Raji (cell line): Measurements from ENCODE around the gene WNK2.

ENCODE experiments used
- POLR2A ChIP-seq: IDR thresholded peaks from 2 replicates; pipeline ENCODE4 v1.6.1; 2011; ENCODE audit warnings: low read depth, low read length, control low read depth; ENCODE audit not compliant: insufficient read depth

WNK2 gene

DNA sequence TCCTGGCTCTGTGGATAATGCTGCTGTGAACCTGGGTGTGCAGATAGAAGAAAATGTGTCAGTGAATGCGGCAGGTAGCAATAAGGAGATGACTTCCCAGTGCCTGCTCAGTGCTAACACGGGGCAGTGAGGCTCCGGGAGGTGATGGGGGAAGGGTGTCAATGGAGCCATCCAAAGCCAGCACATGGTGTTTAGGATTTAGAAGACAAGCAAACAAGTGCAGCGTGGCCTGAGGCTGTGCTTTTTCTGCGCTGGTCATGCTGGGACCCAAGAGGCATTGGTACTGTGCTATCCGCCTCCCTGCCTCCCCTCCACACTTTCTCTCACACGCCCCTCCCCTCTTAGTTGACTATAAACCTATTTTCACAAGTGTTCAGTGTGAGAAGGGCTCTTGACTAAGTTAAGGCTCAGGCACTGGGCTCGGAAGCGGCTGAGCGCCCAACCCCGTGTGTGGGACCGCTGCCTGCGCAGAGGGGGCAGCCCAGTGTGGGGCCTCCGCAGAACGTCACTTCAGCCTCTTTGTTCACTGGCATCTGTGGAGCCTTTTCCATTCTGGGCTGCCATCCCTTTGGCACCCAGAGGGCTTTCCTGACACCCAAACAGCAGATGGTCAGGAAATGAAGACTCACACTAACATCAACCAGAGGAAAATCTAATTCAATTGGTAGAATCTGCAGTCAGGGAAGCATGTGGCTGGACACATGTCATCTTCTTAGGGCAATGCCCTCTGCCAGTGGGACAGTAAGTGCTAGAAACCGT, 28.0 kb upstream of the WNK2 start:
- TF ChIP-seq POLR2A = no peak

GRCh38 chr9:93156475-93157008, 27.4 kb upstream of the WNK2 start:
- no peak for TF ChIP-seq POLR2A

DNA sequence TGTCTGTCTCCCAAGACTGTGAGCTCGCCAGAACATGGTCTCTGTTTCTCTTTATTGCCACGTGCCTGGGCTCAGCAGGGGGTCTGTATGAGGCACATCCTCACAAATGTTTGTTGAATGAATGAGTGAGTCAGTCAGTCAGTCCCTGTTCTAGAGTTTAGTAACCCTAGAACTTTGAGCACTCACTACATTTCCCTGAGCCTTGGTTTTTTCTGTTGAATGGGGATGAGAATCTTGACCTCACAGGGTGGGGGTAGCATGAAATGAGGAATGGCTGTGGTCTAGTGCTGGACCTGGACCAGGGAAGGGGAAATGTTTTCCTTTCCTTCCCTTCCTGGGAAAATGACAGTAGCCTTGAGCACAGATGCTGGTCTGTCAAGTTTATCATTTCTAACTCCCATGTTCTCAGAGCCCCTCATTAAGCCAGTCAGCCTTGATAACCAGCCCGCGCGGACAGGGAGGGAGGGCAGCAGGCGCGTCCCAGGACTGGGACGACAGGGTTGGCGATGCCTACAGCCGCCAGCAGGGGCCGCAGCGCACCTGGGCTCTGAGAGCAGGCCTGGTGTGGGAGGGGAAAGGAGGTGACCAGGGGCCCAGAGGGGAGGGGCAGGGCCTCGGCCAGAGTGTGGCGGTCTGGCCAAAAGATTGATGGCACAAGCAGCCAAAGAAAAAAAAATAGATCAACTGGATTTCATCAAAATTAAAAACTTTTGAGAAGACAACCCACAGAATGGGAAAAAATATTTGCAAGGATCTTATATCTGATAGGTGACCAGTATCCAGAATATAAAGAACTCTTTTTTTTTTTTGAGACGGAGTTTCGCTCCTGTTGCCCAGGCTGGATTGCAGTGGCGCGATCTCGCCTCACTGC, 24.1 kb upstream of the WNK2 start:
- TF ChIP-seq POLR2A = no peak

DNA sequence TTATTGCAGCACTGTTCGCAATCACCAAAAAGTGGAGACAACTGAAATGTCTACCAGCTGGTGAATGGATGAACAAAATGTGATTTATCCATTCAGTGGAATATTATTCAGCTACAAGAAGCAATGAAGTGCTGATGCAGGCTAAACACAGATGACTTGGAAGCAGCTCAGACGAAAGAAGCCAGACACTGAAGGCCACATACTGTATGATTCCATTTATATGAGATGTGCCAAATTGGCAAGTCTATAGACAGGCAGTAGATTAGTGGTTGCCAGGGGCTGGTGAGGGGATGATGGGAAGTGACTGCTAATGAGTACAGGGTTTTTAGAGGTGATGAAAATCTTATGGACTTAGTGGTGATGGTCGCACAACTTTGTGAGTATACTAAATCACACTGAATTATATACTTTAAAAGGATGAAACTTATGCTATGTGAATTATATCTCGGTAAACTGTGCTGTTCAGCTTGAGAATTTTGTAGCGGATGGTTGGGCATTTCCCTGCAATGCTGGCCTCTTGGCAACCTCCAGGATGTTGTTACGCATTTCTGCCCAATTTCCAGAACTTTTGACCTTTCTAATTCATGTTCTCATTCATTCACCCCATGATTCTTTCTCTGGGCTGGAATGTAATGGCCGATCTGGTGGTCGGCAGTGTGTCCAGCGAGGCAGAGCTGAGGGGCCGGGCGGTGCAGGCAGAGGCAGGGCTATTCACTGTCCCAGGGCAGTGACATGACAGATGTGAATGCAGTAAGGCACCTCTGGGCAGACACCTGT, 22.0 kb upstream of the WNK2 start:
- TF ChIP-seq POLR2A = no peak

DNA sequence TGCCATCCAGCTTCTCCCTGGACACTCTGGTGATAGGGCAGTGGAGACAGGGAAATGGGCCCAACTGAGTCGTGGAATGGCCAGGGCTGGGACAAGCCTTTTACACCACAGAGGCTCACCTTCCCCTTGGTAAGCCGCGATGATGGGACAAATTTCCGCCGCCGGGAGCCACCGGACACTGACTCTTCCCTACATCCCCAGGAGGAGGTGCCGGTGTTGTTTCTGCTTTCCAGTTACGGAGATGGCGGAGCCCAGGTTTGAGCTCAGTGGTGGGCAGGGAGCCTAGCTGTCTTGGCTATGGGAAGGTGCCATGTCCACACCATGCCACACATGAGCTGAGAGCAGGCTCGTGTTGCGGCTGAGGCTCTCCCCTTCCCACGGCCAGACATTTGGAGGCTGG, 19.9 kb upstream of the WNK2 start:
- no peak for TF ChIP-seq POLR2A

DNA sequence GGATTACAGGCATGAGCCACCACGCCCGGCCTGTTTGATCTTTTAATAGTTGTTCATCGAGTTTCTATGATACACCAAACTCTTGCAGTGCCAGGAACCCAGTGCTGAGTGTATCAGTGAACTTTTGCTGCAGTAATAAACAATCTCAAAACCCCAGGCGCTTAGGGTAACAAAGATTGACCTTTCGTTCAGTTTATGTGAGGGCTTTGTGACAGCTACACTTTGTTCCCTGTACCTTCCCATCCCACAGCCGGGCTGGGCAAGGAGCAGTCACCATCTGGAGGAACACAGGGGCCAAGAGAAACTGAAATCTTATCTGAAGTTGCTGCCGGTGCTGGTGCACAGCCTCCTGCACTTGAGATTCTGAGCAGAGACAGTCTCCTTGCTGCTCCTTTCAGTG, 17.2 kb upstream of the WNK2 start:
- no peak for TF ChIP-seq POLR2A

DNA sequence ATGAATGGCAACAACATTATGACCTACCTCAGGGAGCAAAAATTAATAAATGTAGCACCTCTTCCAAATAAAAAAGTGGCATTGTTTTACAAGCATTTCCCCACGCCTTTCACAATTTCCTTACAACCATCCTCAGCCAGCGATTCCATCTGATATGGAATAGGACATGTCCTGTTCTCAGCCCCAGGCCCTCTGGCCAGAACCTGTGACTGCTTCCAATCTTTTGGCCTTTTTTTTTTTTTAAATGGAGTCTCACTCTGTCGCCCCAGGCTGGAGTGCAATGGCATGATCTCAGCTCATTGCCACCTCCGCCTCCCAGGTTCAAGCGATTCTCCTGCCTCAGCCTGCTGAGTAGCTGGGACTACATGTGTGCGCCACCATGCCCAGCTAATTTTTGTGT, 16.8 kb upstream of the WNK2 start:
- TF ChIP-seq POLR2A = no peak

DNA sequence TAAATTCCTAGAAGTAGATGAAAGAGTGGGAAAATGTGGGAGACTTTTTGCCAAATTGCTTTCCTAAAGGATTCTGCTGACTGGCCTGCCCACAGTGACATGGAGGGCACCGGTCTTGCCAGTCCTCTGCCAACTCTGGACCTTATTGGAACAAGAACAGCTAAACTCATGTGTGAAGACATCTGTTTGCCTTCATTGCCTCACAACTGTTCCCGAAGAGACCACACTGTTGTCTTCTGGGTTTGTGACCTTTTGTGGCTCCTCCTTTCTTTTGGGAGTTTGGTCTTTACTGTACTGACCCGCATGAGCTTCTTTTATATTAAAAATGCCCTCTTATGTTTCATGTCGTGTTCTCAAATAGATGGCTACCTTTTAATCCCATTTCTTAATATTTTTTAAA, 16.1 kb upstream of the WNK2 start:
- TF ChIP-seq POLR2A = no peak

GRCh38 chr9:93168581-93168980, 15.4 kb upstream of the WNK2 start:
- TF ChIP-seq POLR2A = no peak

- no peak for TF ChIP-seq POLR2A
Measured at GRCh38 chr9:93169444-93169843, 14.5 kb upstream of the WNK2 start.

DNA sequence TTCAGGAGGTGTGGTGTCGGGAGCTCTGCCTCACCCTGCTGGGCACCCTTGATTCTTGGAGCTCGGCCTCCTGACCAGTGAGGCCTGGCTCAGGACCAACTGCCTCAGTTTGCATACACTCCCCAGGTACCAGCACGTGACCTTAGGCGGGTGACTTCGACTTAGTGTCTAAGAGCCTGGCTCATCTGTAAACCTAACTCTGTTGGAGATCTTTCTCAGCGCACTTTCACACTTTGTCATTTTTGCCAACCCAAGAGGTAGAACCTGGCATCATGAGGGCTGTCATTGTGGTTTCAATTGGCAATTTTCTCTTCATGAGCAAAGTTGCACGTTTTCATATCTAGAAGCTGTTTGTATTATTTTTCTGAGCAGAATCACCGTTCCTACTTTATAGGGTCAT, 13.4 kb upstream of the WNK2 start:
- TF ChIP-seq POLR2A = no peak

DNA sequence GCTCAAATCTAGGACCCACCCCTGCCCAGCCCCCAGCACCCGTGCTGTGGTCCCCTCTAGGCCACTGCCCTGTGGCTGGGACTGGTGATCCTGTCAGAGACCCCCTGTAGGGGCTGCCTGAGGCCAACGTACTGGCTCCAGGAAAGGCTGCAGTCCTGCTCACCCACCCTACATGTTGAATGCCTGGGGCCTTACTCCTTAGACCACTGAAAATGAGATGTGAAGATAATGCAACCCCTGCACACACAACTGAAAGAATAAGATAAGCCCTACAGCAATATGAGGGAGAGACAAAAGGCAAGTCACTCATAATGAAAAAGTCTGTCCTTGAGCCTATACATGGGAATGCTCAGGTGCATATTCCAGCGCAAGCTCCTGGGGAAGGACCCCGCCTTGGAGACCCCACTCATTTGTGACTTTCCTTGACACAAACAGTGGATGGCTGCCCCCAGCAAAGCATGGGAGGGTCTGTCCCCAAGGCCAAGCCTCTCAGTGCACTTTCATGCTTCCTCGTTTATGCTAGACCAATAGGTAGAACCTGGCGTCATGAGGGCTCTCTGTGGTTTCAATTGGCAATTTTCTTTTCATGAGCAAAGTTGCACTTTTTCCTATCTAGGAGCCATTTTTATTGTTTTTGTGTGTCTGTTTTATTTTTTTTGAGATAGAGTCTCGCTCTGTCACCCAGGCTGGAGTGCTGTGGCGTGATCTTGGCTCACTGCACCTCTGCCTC, 12.5 kb upstream of the WNK2 start:
- no peak for TF ChIP-seq POLR2A

GRCh38 chr9:93172666-93173364, 11.1 kb upstream of the WNK2 start:
- TF ChIP-seq POLR2A = no peak
